ENCODE data around the gene DNM1. TPM values are rescaled to one million over a fixed set of nuclear protein-coding genes. Genes with fewer than 3 reads are reported as not detected.

DNM1 gene
- total RNA-seq (1 to 10 TPM; 1.6 to 5.9 TPM), polyA plus RNA-seq (under 1 TPM; 0.29 to 0.68 TPM)

GRCh38 chr9:128203024-128203706 lies at the start of gene DNM1:
TSS of gene DNM1 (plus strand) at chr9:128203379. CDS start at chr9:128203471, 92 bp downstream.
- TF ChIP-seq NR2F2 (IDR thresholded peaks at IDR 0.05) (peak; percentile 88), RXRA (IDR thresholded peaks at IDR 0.05) (no peak), REST (IDR thresholded peaks at IDR 0.05) (no peak), FOXA2 (IDR thresholded peaks at IDR 0.05) (no peak), CTCF (IDR thresholded peaks at IDR 0.05; ENCODE audit: low read depth, low read length, missing input control) (peak; percentile 94), RAD21 (IDR thresholded peaks at IDR 0.05) (no peak)
- peak; percentile 75 for DNase-seq (ENCODE audit: low spot score)
- Histone ChIP-seq H3K27ac (ENCODE audit: low read depth in 1 of 2, low read length in 2 of 2) (peak within 1 kb of the TSS in 1 of 2 donors; percentile 33), H3K4me1 (ENCODE audit: control insufficient read depth in 4 of 4, insufficient read depth in 4 of 4, low read length in 3 of 4) (peaks cover 3 to 32% (median 25%) of the 10 kb centered on the region in 4 donors), H3K9ac (ENCODE audit: low read depth in 1 of 2, low read length in 2 of 2) (no peak within 1 kb of the TSS), H3K4me3 (ENCODE audit: low read depth in 1 of 3, low read length in 3 of 3) (peak within 1 kb of the TSS; percentile 37 to 53 (median 38)), H3K27me3 (ENCODE audit: control insufficient read depth in 4 of 4, insufficient read depth in 4 of 4, low read length in 3 of 4) (no peaks in the 10 kb centered on the region), H3K36me3 (ENCODE audit: control insufficient read depth in 4 of 4, insufficient read depth in 3 of 4, low read depth in 1 of 4, low read length in 3 of 4) (no peaks in the 10 kb centered on the region), H3K9me3 (ENCODE audit: control insufficient read depth in 4 of 4, low read length in 3 of 4) (no peaks in the 10 kb centered on the region)
- WGBS: under 1% methylated on average over 72 of the region's 72 CpGs

GRCh38 chr9:128153947-128154695 lies 49.1 kb upstream of the DNM1 start:
- no peak for DNase-seq (ENCODE audit: low spot score)
- TF ChIP-seq MAX (IDR thresholded peaks at IDR 0.05): no peak
- TF ChIP-seq ATF3 (IDR thresholded peaks at IDR 0.05): no peak
- no peak for TF ChIP-seq YY1 (IDR thresholded peaks at IDR 0.05)
- TF ChIP-seq EGR1 (IDR thresholded peaks at IDR 0.05; ENCODE audit: low read depth in 2 of 2): no peak
- no peak for TF ChIP-seq NR2F2 (IDR thresholded peaks at IDR 0.05)
- TF ChIP-seq ZBTB33 (IDR thresholded peaks at IDR 0.05): no peak
- no peak for TF ChIP-seq REST (IDR thresholded peaks at IDR 0.05)
- no peak for TF ChIP-seq RXRA (IDR thresholded peaks at IDR 0.05)
- no peak for TF ChIP-seq TAF1 (conservative IDR thresholded peaks at IDR 0.05)
- no peaks in the 10 kb centered on the region for H3K36me3 ChIP-seq (ENCODE audit: control insufficient read depth in 4 of 4, insufficient read depth in 3 of 4, low read depth in 1 of 4, low read length in 3 of 4)
- H3K4me3 ChIP-seq (ENCODE audit: low read depth in 1 of 3, low read length in 3 of 3): no peak overlapping the region
- no peak overlapping the region for H3K27ac ChIP-seq (ENCODE audit: low read depth in 1 of 2, low read length in 2 of 2)
- 90% methylated on average over 13 of the region's 13 CpGs for WGBS
- H3K9me3 ChIP-seq (ENCODE audit: control insufficient read depth in 4 of 4, low read length in 3 of 4): no peaks in the 10 kb centered on the region
- peaks cover 3 to 5% (median 4%) of the 10 kb centered on the region in 4 donors for H3K4me1 ChIP-seq (ENCODE audit: control insufficient read depth in 4 of 4, insufficient read depth in 4 of 4, low read length in 3 of 4)
- no peaks in the 10 kb centered on the region for H3K27me3 ChIP-seq (ENCODE audit: control insufficient read depth in 4 of 4, insufficient read depth in 4 of 4, low read length in 3 of 4)
- H3K9ac ChIP-seq (ENCODE audit: low read depth in 1 of 2, low read length in 2 of 2): no peak overlapping the region

All from liver (tissue), 9 donors.